ENCODE measurements around the gene TCF25.
A peak's percentile ranks its signal among the peaks of the same experiment; 100 is the strongest.

TCF25 gene

GRCh38 chr16:89909777-89910716 is 36.7 kb downstream of the TCF25 start:
- Histone ChIP-seq H3K4me3 (IDR thresholded peaks at IDR 0.05; ENCODE audit: insufficient read depth, low read depth, low read length) (no peak overlapping the region), H3K4me2 (no peak overlapping the region), H3K27me3 (ENCODE audit: insufficient read depth, low read depth) (no peaks in the 10 kb centered on the region), H3K79me2 (ENCODE audit: insufficient read depth, low read depth) (no peaks in the 10 kb centered on the region), H3K36me3 (ENCODE audit: insufficient read depth) (no peaks in the 10 kb centered on the region), H3K4me1 (ENCODE audit: low read depth, poor library complexity, severe bottlenecking) (no peaks in the 10 kb centered on the region), H3K27ac (no peak overlapping the region), H4K20me1 (ENCODE audit: insufficient read depth) (no peaks in the 10 kb centered on the region), H3K9ac (no peak overlapping the region), H2AFZ (ENCODE audit: low read depth) (no peak overlapping the region)
- TF ChIP-seq CTCF (conservative IDR thresholded peaks at IDR 0.05; ENCODE audit: low read depth, low read length), result peak; percentile 52

GRCh38 chr16:89910717-89911354 is 37.4 kb downstream of the TCF25 start:
- H3K27me3 ChIP-seq (ENCODE audit: insufficient read depth, low read depth), result no peaks in the 10 kb centered on the region
- no peak overlapping the region for H3K27ac ChIP-seq
- no peak overlapping the region for H3K4me2 ChIP-seq
- H3K4me3 ChIP-seq (IDR thresholded peaks at IDR 0.05; ENCODE audit: insufficient read depth, low read depth, low read length), result no peak overlapping the region
- H2AFZ ChIP-seq (ENCODE audit: low read depth), result no peak overlapping the region
- no peaks in the 10 kb centered on the region for H3K79me2 ChIP-seq (ENCODE audit: insufficient read depth, low read depth)
- H3K4me1 ChIP-seq (ENCODE audit: low read depth, poor library complexity, severe bottlenecking), result peaks cover 2% of the 10 kb centered on the region
- H3K36me3 ChIP-seq (ENCODE audit: insufficient read depth), result no peaks in the 10 kb centered on the region
- no peaks in the 10 kb centered on the region for H4K20me1 ChIP-seq (ENCODE audit: insufficient read depth)
- H3K9ac ChIP-seq, result no peak overlapping the region
- TF ChIP-seq CTCF (conservative IDR thresholded peaks at IDR 0.05; ENCODE audit: low read depth, low read length), result no peak

GRCh38 chr16:89911375-89911774 is 38.0 kb downstream of the TCF25 start:
- H2AFZ ChIP-seq (ENCODE audit: low read depth), result no peak overlapping the region
- no peaks in the 10 kb centered on the region for H4K20me1 ChIP-seq (ENCODE audit: insufficient read depth)
- H3K4me3 ChIP-seq (IDR thresholded peaks at IDR 0.05; ENCODE audit: insufficient read depth, low read depth, low read length), result no peak overlapping the region
- H3K36me3 ChIP-seq (ENCODE audit: insufficient read depth), result no peaks in the 10 kb centered on the region
- H3K4me1 ChIP-seq (ENCODE audit: low read depth, poor library complexity, severe bottlenecking), result peaks cover 7% of the 10 kb centered on the region
- no peak overlapping the region for H3K27ac ChIP-seq
- no peaks in the 10 kb centered on the region for H3K27me3 ChIP-seq (ENCODE audit: insufficient read depth, low read depth)
- no peak for TF ChIP-seq CTCF (conservative IDR thresholded peaks at IDR 0.05; ENCODE audit: low read depth, low read length)
- H3K4me2 ChIP-seq, result no peak overlapping the region
- H3K79me2 ChIP-seq (ENCODE audit: insufficient read depth, low read depth), result no peaks in the 10 kb centered on the region
- H3K9ac ChIP-seq, result no peak overlapping the region

- Histone ChIP-seq H3K9ac (no peak overlapping the region), H3K4me2 (no peak overlapping the region), H3K27ac (no peak overlapping the region), H3K79me2 (ENCODE audit: insufficient read depth, low read depth) (no peaks in the 10 kb centered on the region), H3K4me1 (ENCODE audit: low read depth, poor library complexity, severe bottlenecking) (peaks cover 15% of the 10 kb centered on the region), H3K36me3 (ENCODE audit: insufficient read depth) (no peaks in the 10 kb centered on the region), H3K27me3 (ENCODE audit: insufficient read depth, low read depth) (no peaks in the 10 kb centered on the region), H4K20me1 (ENCODE audit: insufficient read depth) (no peaks in the 10 kb centered on the region), H3K4me3 (IDR thresholded peaks at IDR 0.05; ENCODE audit: insufficient read depth, low read depth, low read length) (no peak overlapping the region), H2AFZ (ENCODE audit: low read depth) (no peak overlapping the region)
- no peak for TF ChIP-seq CTCF (conservative IDR thresholded peaks at IDR 0.05; ENCODE audit: low read depth, low read length)
Measured at GRCh38 chr16:89912143-89912542, 38.8 kb downstream of the TCF25 start.
